ENCODE results near the gene SWSAP1.
A peak's percentile ranks its signal among the peaks of the same experiment; 100 is the strongest.
"Not testable (repeated sequence)": the region's sequence is repeated elsewhere in the genome, so short reads cannot be mapped to it uniquely, and the experiment has no call there.

The SWSAP1 gene

DNA sequence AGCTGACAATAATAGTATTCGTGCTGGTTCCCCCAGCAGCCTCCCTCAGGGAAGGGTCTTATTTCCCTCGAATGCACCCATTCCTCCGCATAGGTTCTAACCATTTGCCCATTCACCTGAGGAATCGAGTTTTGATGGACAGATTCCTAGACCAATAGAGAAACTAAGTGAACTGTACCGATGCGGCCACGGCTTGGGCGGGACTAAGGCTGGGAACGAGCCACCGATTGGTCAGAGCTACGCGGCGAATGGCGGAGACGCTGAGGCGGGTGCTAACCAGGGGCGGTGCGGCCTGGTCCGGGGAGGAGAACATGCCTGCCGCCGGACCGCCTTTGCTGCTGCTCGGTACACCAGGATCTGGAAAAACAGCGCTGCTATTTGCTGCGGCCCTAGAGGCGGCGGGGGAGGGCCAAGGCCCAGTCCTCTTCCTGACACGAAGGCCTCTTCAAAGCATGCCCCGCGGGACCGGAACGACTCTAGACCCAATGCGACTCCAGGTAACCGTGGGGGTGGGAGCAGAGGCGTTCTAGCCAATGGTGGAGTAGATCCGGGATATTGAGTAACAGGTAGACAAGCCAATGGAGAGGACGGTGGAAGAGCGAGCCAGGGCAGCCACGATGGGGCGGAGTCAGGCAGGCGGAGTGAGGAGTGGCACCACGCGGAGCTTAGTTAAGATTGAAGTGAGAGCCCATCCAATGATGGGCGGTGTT is at the start of gene SWSAP1:
Gene SWSAP1, plus strand, starts transcription at position 234 of the 710 bp plus-strand sequence. Its CDS starts 15 bp downstream, at position 249.
- Histone ChIP-seq H3K9me3 (ENCODE audit: insufficient read depth, low read depth, low read length) (no peaks in the 10 kb centered on the region), H3K27me3 (ENCODE audit: insufficient read depth, low read length) (no peaks in the 10 kb centered on the region), H3K4me3 (ENCODE audit: low read length) (peak within 1 kb of the TSS; percentile 79)

DNA sequence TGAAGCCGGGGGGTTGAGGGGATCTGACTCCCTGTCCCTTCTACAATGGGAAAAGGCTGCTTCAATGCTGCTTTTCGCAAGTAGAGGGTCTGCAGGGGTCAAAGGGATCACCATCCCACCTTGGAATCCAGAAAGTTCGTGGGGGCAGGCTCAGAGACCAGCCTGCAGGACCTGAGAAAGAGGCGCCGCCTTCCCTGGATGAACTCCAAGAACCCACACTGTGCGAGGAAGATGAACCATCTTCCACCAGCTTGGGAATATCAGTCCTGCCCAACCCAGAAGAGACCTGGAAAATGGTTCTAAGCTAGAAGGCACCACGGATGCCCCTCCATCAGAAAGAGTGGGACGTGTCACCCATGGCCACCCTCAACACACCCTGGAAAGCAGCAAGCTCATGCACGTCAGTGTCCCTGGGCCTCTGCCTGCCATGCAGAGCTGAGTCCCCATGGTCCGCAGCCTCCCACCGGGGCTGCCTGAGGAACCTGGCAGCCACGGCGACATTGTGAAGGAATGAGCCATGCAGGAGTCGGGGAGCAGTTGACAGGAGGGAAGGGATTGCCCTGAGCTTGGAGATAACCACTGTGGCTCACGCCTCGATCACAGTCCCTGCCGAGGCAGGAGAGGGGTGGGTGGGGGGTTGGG is 49.6 kb upstream of the SWSAP1 start:
- Histone ChIP-seq H3K9me3 (ENCODE audit: insufficient read depth, low read depth, low read length) (no peaks in the 10 kb centered on the region), H3K27me3 (ENCODE audit: insufficient read depth, low read length) (no peaks in the 10 kb centered on the region), H3K9ac (ENCODE audit: low read depth, low read length) (no peak overlapping the region), H3K4me3 (ENCODE audit: low read length) (no peak overlapping the region), H3K36me3 (ENCODE audit: insufficient read depth, low read depth, low read length) (no peaks in the 10 kb centered on the region), H3K4me1 (ENCODE audit: insufficient read depth, low read length) (no peaks in the 10 kb centered on the region), H3K27ac (ENCODE audit: low read length) (no peak overlapping the region)

More for the DNA sequence above, at the start of gene SWSAP1:
- Histone ChIP-seq H3K27ac (ENCODE audit: low read length) (peak within 1 kb of the TSS; percentile 80), H3K9ac (ENCODE audit: low read depth, low read length) (peak within 1 kb of the TSS; percentile 91), H3K36me3 (ENCODE audit: insufficient read depth, low read depth, low read length) (no peaks in the 10 kb centered on the region), H3K4me1 (ENCODE audit: insufficient read depth, low read length) (peaks cover 4% of the 10 kb centered on the region; the same call in 1 of the 2 replicates)

DNA sequence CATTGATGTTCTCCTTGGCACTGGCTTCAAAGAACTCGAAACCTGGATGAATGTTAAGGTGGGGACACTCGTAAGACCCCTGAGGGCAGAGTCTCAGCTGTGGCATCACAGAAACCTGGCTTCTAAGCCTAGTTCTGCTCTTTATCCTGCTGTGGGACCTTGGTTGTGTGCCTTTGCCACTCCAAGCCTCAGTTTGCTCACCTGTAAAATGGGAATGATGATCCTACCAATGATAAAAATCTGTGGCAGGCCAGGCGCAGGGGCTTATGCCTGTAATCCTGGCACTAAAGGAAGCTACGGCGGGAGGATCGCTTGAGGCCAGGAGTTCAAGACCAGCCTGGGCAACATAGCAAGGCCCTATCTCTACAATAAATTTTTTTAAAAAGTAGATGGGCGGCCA is 48.9 kb upstream of the SWSAP1 start:
- Histone ChIP-seq H3K27me3 (ENCODE audit: insufficient read depth, low read length) (no peaks in the 10 kb centered on the region), H3K4me1 (ENCODE audit: insufficient read depth, low read length) (no peaks in the 10 kb centered on the region), H3K9me3 (ENCODE audit: insufficient read depth, low read depth, low read length) (no peaks in the 10 kb centered on the region), H3K4me3 (ENCODE audit: low read length) (no peak overlapping the region), H3K9ac (ENCODE audit: low read depth, low read length) (no peak overlapping the region), H3K36me3 (ENCODE audit: insufficient read depth, low read depth, low read length) (no peaks in the 10 kb centered on the region), H3K27ac (ENCODE audit: low read length) (no peak overlapping the region)

DNA sequence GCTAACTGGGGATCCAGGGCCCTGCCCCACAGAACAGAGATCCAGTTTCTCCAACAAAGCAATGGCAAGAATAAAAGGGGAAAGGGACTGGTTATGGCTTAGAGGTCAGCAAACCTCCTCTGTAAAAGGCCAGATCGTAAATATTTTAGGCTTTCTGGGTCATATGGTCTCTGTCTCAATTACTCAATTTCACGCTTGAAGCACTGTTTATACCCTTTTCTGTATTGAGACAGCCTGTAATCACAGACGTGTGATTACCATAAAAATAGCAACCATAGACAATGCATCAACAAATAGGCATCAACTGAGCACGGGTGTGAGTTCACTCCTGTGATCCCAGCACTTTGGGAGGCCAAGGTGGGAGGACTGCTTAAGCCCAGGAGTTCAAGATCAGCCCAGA is 44.3 kb upstream of the SWSAP1 start:
- no peaks in the 10 kb centered on the region for H3K27me3 ChIP-seq (ENCODE audit: insufficient read depth, low read length)
- peaks cover 7% of the 10 kb centered on the region for H3K36me3 ChIP-seq (ENCODE audit: insufficient read depth, low read depth, low read length)
- no peak overlapping the region for H3K9ac ChIP-seq (ENCODE audit: low read depth, low read length)
- no peaks in the 10 kb centered on the region for H3K9me3 ChIP-seq (ENCODE audit: insufficient read depth, low read depth, low read length)
- no peaks in the 10 kb centered on the region for H3K4me1 ChIP-seq (ENCODE audit: insufficient read depth, low read length)
- H3K27ac ChIP-seq (ENCODE audit: low read length), result no peak overlapping the region
- H3K4me3 ChIP-seq (ENCODE audit: low read length), result no peak overlapping the region

DNA sequence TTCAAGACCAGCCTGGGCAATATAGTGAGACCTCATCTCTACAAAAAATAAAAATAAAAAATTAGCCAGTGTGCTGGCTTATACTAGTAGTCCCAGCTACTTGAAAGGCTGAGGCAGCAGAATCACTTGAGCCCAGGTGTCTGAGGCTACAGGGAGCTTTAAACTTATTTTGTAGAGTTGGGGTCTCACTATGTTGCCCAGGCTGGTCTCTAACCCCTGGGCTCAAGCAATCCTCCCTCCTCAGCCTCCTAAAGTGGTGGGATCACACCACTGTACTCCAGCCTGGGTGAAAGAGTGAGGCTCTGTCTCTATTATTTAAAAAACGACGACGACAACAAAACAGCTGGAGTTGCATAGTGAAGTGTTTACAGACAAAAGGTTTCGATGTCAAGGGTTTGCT is 43.0 kb upstream of the SWSAP1 start:
- no peak overlapping the region for H3K27ac ChIP-seq (ENCODE audit: low read length)
- no peaks in the 10 kb centered on the region for H3K27me3 ChIP-seq (ENCODE audit: insufficient read depth, low read length)
- no peaks in the 10 kb centered on the region for H3K4me1 ChIP-seq (ENCODE audit: insufficient read depth, low read length)
- no peak overlapping the region for H3K9ac ChIP-seq (ENCODE audit: low read depth, low read length)
- H3K36me3 ChIP-seq (ENCODE audit: insufficient read depth, low read depth, low read length), result peaks cover 13% of the 10 kb centered on the region
- no peak overlapping the region for H3K4me3 ChIP-seq (ENCODE audit: low read length)
- H3K9me3 ChIP-seq (ENCODE audit: insufficient read depth, low read depth, low read length), result no peaks in the 10 kb centered on the region

- no peak overlapping the region for H3K9ac ChIP-seq (ENCODE audit: low read depth, low read length)
- no peaks in the 10 kb centered on the region for H3K27me3 ChIP-seq (ENCODE audit: insufficient read depth, low read length)
- peaks cover 13% of the 10 kb centered on the region for H3K36me3 ChIP-seq (ENCODE audit: insufficient read depth, low read depth, low read length)
- no peaks in the 10 kb centered on the region for H3K9me3 ChIP-seq (ENCODE audit: insufficient read depth, low read depth, low read length)
- H3K4me1 ChIP-seq (ENCODE audit: insufficient read depth, low read length), result no peaks in the 10 kb centered on the region
- no peak overlapping the region for H3K27ac ChIP-seq (ENCODE audit: low read length)
- no peak overlapping the region for H3K4me3 ChIP-seq (ENCODE audit: low read length)
Measured at GRCh38 chr19:11332822-11333221, 41.6 kb upstream of the SWSAP1 start.

DNA sequence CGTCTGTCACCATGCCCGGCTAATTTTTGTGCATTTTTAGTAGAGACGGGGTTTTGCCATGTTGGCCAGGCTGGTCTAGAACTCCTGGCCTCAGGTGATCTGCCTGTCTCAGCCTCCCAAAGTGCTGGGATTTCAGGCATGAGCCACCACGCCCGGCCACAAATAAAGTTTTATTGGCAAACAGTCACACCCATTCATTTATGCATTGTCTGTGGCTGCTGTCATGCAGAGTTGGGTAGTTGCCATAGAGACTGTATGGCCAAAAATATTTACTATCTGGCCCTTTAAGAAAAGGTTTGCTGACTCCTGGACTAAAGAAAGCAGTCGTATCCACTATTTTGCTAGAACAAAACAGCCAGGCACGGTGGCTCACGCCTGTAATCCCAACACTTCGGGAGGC is 40.6 kb upstream of the SWSAP1 start:
- H3K9ac ChIP-seq (ENCODE audit: low read depth, low read length); H3K4me1 ChIP-seq (ENCODE audit: insufficient read depth, low read length); H3K4me3 ChIP-seq (ENCODE audit: low read length); H3K9me3 ChIP-seq (ENCODE audit: insufficient read depth, low read depth, low read length); H3K27ac ChIP-seq (ENCODE audit: low read length); H3K27me3 ChIP-seq (ENCODE audit: insufficient read depth, low read length): not testable (repeated sequence)
- peaks cover 13% of the 10 kb centered on the region for H3K36me3 ChIP-seq (ENCODE audit: insufficient read depth, low read depth, low read length)

DNA sequence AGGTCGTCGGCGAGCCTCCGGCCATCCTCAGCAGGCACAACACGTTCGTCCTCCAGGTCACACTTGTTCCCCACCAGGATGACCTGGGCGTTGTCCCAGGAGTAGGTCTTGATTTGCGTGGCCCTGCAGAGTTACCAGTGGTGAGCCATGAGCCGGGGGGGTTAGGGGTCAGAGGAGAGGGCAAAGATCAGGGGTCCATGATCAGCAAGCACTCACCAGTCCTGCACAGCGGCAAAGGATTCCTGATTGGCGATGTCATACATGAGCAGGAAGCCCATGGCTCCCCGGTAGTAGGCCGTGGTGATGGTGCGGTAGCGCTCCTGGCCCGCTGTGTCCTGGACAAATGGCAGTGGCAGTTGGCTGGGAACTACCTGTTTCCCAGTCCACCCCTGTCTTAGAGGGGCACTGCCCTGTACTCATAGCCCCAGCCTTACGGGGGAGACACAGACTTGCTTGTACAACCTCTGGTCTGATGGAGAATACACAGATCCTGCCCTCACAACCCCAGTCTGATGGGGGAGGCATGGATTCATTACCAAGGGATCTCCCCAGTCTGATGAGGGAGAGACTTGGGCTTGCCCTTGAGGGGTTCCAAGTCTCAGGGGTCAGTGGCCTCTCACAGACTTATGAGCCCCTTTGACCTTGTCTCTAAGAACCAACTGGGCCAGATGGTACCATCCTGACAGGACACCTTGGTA is 38.9 kb upstream of the SWSAP1 start:
- Histone ChIP-seq H3K36me3 (ENCODE audit: insufficient read depth, low read depth, low read length) (peaks cover 13% of the 10 kb centered on the region), H3K9me3 (ENCODE audit: insufficient read depth, low read depth, low read length) (no peaks in the 10 kb centered on the region), H3K27me3 (ENCODE audit: insufficient read depth, low read length) (no peaks in the 10 kb centered on the region), H3K9ac (ENCODE audit: low read depth, low read length) (no peak overlapping the region), H3K4me1 (ENCODE audit: insufficient read depth, low read length) (no peaks in the 10 kb centered on the region; the same call in 1 of the 2 replicates), H3K4me3 (ENCODE audit: low read length) (no peak overlapping the region), H3K27ac (ENCODE audit: low read length) (no peak overlapping the region)

- no peaks in the 10 kb centered on the region for H3K27me3 ChIP-seq (ENCODE audit: insufficient read depth, low read length)
- peaks cover 13% of the 10 kb centered on the region for H3K36me3 ChIP-seq (ENCODE audit: insufficient read depth, low read depth, low read length)
- H3K27ac ChIP-seq (ENCODE audit: low read length), result no peak overlapping the region
- no peak overlapping the region for H3K4me3 ChIP-seq (ENCODE audit: low read length)
- H3K9ac ChIP-seq (ENCODE audit: low read depth, low read length), result no peak overlapping the region
- H3K4me1 ChIP-seq (ENCODE audit: insufficient read depth, low read length), result no peaks in the 10 kb centered on the region; the same call in 1 of the 2 replicates
- H3K9me3 ChIP-seq (ENCODE audit: insufficient read depth, low read depth, low read length), result no peaks in the 10 kb centered on the region
Measured at GRCh38 chr19:11337080-11337479, 37.4 kb upstream of the SWSAP1 start.

DNA sequence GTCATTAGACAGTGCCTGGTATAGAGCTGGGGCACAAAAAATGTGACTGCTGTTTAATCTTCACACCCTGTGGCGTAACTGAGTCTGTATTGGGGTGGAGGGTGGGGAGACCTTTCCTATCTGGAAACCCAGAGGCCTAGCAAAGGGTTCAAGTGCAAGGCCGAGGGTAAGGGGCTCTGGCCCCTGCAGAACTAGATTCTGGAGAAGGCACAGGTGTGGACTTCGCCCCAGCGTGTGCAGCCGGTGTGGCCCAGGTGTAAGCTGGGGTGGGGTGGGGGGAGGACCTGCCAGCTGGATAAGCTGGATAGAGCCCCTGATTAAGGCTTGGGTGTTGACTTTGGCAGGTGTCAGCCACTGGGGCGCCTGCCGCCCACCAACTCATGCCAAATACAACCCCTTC is 36.3 kb upstream of the SWSAP1 start:
- no peaks in the 10 kb centered on the region; the same call in 1 of the 2 replicates for H3K4me1 ChIP-seq (ENCODE audit: insufficient read depth, low read length)
- H3K27ac ChIP-seq (ENCODE audit: low read length), result no peak overlapping the region
- H3K4me3 ChIP-seq (ENCODE audit: low read length), result no peak overlapping the region
- no peak overlapping the region for H3K9ac ChIP-seq (ENCODE audit: low read depth, low read length)
- no peaks in the 10 kb centered on the region for H3K9me3 ChIP-seq (ENCODE audit: insufficient read depth, low read depth, low read length)
- H3K36me3 ChIP-seq (ENCODE audit: insufficient read depth, low read depth, low read length), result peaks cover 8% of the 10 kb centered on the region
- no peaks in the 10 kb centered on the region for H3K27me3 ChIP-seq (ENCODE audit: insufficient read depth, low read length)

- Histone ChIP-seq H3K36me3 (ENCODE audit: insufficient read depth, low read depth, low read length) (peaks cover 8% of the 10 kb centered on the region), H3K27me3 (ENCODE audit: insufficient read depth, low read length) (no peaks in the 10 kb centered on the region), H3K27ac (ENCODE audit: low read length) (no peak overlapping the region), H3K9ac (ENCODE audit: low read depth, low read length) (peak overlapping the region; percentile 69; the same call in 1 of the 2 replicates), H3K9me3 (ENCODE audit: insufficient read depth, low read depth, low read length) (no peaks in the 10 kb centered on the region), H3K4me3 (ENCODE audit: low read length) (peak overlapping the region; percentile 79), H3K4me1 (ENCODE audit: insufficient read depth, low read length) (no peaks in the 10 kb centered on the region; the same call in 1 of the 2 replicates)
Measured at GRCh38 chr19:11338569-11339253, 35.8 kb upstream of the SWSAP1 start.
